OCI-LY3 (cell line): Measurements from ENCODE around the gene TRRAP.
"Not testable (repeated sequence)": the region's sequence is repeated elsewhere in the genome, so short reads cannot be mapped to it uniquely, and the experiment has no call there.

Source experiments
- EZH2phosphoT487 ChIP-seq: fragments of 200-600 bp; shearing (Covaris generic); IDR thresholded peaks from 2 replicates; pipeline ENCODE4 v1.6.1; 2018; ENCODE audit warnings: antibody characterized with exemption, mixed run types, low read depth
- TF ChIP-seq, protein P1 (sequence below): fragments of 200-600, 300-600 bp; sonication (generic); IDR thresholded peaks from 2 replicates; pipeline ENCODE4 v1.5.1; 2014; ENCODE audit warnings: antibody characterized with exemption, low read length, low read depth

DNA sequence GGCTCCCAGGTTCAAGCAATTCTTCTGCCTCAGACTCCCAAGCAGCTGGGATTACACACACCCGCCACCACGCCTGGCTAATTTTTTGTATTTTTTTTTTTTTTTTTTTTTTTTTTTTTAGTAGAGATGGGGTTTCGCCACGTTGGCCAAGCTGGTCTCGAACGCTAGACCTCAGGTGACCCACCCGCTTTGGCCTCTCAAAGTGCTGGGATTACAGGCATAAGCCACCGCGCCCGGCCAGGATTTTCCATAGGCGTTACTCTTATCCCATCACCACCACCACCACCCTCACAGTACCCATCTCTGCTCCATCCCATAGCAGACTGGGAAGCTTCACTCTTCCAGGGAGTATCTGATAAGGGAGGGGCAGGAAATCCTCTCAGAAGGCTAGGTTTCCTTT lies 4.7 kb upstream of the TRRAP start:
- TF ChIP-seq, protein P1, sequence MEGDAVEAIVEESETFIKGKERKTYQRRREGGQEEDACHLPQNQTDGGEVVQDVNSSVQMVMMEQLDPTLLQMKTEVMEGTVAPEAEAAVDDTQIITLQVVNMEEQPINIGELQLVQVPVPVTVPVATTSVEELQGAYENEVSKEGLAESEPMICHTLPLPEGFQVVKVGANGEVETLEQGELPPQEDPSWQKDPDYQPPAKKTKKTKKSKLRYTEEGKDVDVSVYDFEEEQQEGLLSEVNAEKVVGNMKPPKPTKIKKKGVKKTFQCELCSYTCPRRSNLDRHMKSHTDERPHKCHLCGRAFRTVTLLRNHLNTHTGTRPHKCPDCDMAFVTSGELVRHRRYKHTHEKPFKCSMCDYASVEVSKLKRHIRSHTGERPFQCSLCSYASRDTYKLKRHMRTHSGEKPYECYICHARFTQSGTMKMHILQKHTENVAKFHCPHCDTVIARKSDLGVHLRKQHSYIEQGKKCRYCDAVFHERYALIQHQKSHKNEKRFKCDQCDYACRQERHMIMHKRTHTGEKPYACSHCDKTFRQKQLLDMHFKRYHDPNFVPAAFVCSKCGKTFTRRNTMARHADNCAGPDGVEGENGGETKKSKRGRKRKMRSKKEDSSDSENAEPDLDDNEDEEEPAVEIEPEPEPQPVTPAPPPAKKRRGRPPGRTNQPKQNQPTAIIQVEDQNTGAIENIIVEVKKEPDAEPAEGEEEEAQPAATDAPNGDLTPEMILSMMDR: not testable (repeated sequence)
- not testable (repeated sequence) for TF ChIP-seq EZH2phosphoT487
